GM12878 (cell line): ENCODE results near the gene AP2B1. TPM values are rescaled to one million over a fixed set of nuclear protein-coding genes. Genes with fewer than 3 reads are reported as not detected.

Experiments used
- ATAC-seq: fragments of 200-7000 bp; cut with Tn5 transposase; 3 replicates; pipeline ENCODE4 v1.9.1; 2020; ENCODE audit warnings: mild to moderate bottlenecking, moderate library complexity
- BruUV-seq: library from RNA; stranded (reverse); fragments of 400-500 nt; replicated peaks from 2 replicates; lab custom pipeline; 2021; lab: Mats Ljungman, UMichigan
- CTCF ChIA-PET: fragments of 300-600 bp; sonication (Branson Sonifier 250); formaldehyde crosslinking; extraction: SDS; loops from one replicate; lab custom pipeline; 2021; ENCODE audit warnings: inconsistent platforms; lab: Yijun Ruan, JAX
- POLR2A ChIA-PET: fragments of 350-600 bp; formaldehyde crosslinking; extraction: SDS; loops from one replicate; lab custom pipeline; 2021; ENCODE audit warnings: inconsistent platforms; lab: Charles Lee
- RAD21 ChIA-PET: fragments of 300-600 bp; sonication (Branson Sonifier 250); formaldehyde crosslinking; loops from one replicate; lab custom pipeline; 2023; ENCODE audit warnings: antibody characterized with exemption; ENCODE audit not compliant: unreplicated experiment; lab: Charles Lee
- SMC1A ChIA-PET: fragments of 300-600 bp; sonication (Branson Sonifier 250); formaldehyde crosslinking; loops from one replicate; lab custom pipeline; 2023; ENCODE audit not compliant: unreplicated experiment, uncharacterized antibody; lab: Charles Lee
- DNase-seq: peaks from one replicate; pipeline ENCODE4 v3.0.0-alpha.2; 2011; ENCODE audit warnings: low read depth, low spot score
- FAIRE-seq: peaks from 3 replicates; lab custom pipeline; 2011; peaks lifted over from hg19 to GRCh38; lab: Jason Lieb, UNC
- H2AFZ ChIP-seq: 2 replicates; pipeline ENCODE4 v1.6.0; 2011; ENCODE audit warnings: low read depth, low read length, control low read depth; ENCODE audit not compliant: control insufficient read depth
- H3K27ac ChIP-seq: 2 replicates; pipeline ENCODE4 v1.5.1; 2011; ENCODE audit warnings: control low read depth; ENCODE audit not compliant: control insufficient read depth, insufficient read depth
- H3K27me3 ChIP-seq, 2 experiments: replicated peaks in 1 of 2; 2 replicates each; pipeline versions ENCODE4 v1.6.0 to v1.6.1; 2011; ENCODE audit warnings: low read length in 1 of 2; ENCODE audit not compliant: control insufficient read depth in 2 of 2, insufficient read depth in 2 of 2
- H3K36me3 ChIP-seq, 2 experiments: 2 replicates each; pipeline ENCODE4 v1.5.1; 2011; ENCODE audit warnings: low read length in 1 of 2; ENCODE audit not compliant: control insufficient read depth in 2 of 2, insufficient read depth in 2 of 2
- H3K4me1 ChIP-seq: 2 replicates; pipeline ENCODE4 v1.6.1; 2011; ENCODE audit warnings: mild to moderate bottlenecking, low read length, moderate library complexity, mixed read lengths; ENCODE audit not compliant: control insufficient read depth, insufficient read depth
- H3K4me2 ChIP-seq: 2 replicates; pipeline ENCODE4 v1.6.0; 2011; ENCODE audit warnings: control low read depth; ENCODE audit not compliant: control insufficient read depth, insufficient read depth
- H3K4me3 ChIP-seq: fragments of 200-600 bp; sonication (generic); 2 replicates; pipeline ENCODE4 v1.5.1; 2016
- H3K79me2 ChIP-seq: 2 replicates; pipeline ENCODE4 v1.6.0; 2011; ENCODE audit warnings: low read length; ENCODE audit not compliant: control insufficient read depth, insufficient read depth
- H3K9ac ChIP-seq: 2 replicates; pipeline ENCODE4 v1.8.0; 2011; ENCODE audit warnings: low read length, control low read depth, mixed read lengths; ENCODE audit not compliant: control insufficient read depth, insufficient read depth
- H3K9me3 ChIP-seq: replicated peaks from 3 replicates; pipeline ENCODE4 v1.5.1; 2011; ENCODE audit warnings: mild to moderate bottlenecking, low read length; ENCODE audit not compliant: control insufficient read depth, insufficient read depth
- H4K20me1 ChIP-seq: 2 replicates; pipeline ENCODE4 v1.6.0; 2011; ENCODE audit not compliant: control insufficient read depth, insufficient read depth
- CREB1 ChIP-seq: IDR thresholded peaks from 2 replicates; pipeline ENCODE4 v1.6.1; 2012; ENCODE audit warnings: low read depth, mild to moderate bottlenecking, inconsistent platforms
- ESRRA ChIP-seq: IDR thresholded peaks from 2 replicates; pipeline ENCODE4 v1.6.1; 2012; ENCODE audit warnings: mild to moderate bottlenecking, low read length, improper control_type of control experiment
- FOXK2 ChIP-seq: fragments of 450-650 bp; IDR thresholded peaks from 2 replicates; pipeline ENCODE4 v1.6.1; 2017; ENCODE audit warnings: mild to moderate bottlenecking, moderate library complexity
- IKZF2 ChIP-seq, 2 experiments: fragments of 450-650 bp; IDR thresholded peaks; 2 replicates each; pipeline ENCODE4 v1.6.1; 2017; ENCODE audit warnings: mild to moderate bottlenecking in 2 of 2, moderate library complexity in 2 of 2
- NBN ChIP-seq: fragments of 450-650 bp; IDR thresholded peaks from 2 replicates; pipeline ENCODE4 v1.6.1; 2016
- NFXL1 ChIP-seq: fragments of 450-650 bp; IDR thresholded peaks from 2 replicates; pipeline ENCODE4 v1.6.1; 2017; ENCODE audit warnings: antibody characterized with exemption, mild to moderate bottlenecking, borderline replicate concordance
- POLR2A ChIP-seq: IDR thresholded peaks from 2 replicates; pipeline ENCODE4 v1.6.1; 2011; ENCODE audit warnings: low read depth, mild to moderate bottlenecking, low read length
- POU2F2 ChIP-seq: IDR thresholded peaks from 3 replicates; pipeline ENCODE4 v1.6.1; 2011; ENCODE audit warnings: low read depth, mild to moderate bottlenecking, low read length, borderline replicate concordance
- SRF ChIP-seq, 2 experiments: IDR thresholded peaks; 2 replicates each; pipeline ENCODE4 v1.6.1; 2011; ENCODE audit warnings: low read depth in 2 of 2, low read length in 2 of 2, mild to moderate bottlenecking in 1 of 2, moderate library complexity in 1 of 2
- TCF7 ChIP-seq: IDR thresholded peaks from 2 replicates; pipeline ENCODE4 v1.6.1; 2014; ENCODE audit warnings: antibody characterized with exemption, borderline replicate concordance
- ZNF622 ChIP-seq: fragments of 450-650 bp; IDR thresholded peaks from 2 replicates; pipeline ENCODE4 v1.6.1; 2017; ENCODE audit warnings: mild to moderate bottlenecking, inconsistent platforms
- WGBS: methylation state at CpG from one replicate; pipeline ENCODE4 v1.1.6; 2016; ENCODE audit warnings: low lambda C conversion rate; ENCODE audit not compliant: insufficient replicate concordance, insufficient coverage; ENCODE audit errors: missing lambda C conversion rate; 5-methylcytosine and 5-hydroxymethylcytosine counted together
- in situ Hi-C: fragments of 300-500 bp; cut with MboI; formaldehyde crosslinking; loops from 9 replicates; pipeline ENCODE4 v1.14.3; 2018; ENCODE audit warnings: mixed read lengths
- intact Hi-C: fragments of 100-400 bp; cut with micrococcal nuclease; formaldehyde crosslinking; loops from one replicate; pipeline ENCODE4 v1.14.2; 2022; ENCODE audit not compliant: unreplicated experiment
- polyA plus RNA-seq, 11 experiments: library from polyadenylated mRNA; depleted of rRNA in 4 of 11; unstranded in 6 of 11; stranded (reverse) in 5 of 11; fragments of >200 nt; fragmentation: Nextera tagmentation in 4 of 11; fragmentation: Illumina TruSeq in 1 of 11; extraction: Ambion mirVana in 4 of 11; extraction: Trizol in 1 of 11; gene quantifications; 1 replicate in 1 of 11; 2 replicates in 10 of 11; pipeline versions ENCODE4 v1.2.1 to v1.2.3, GENCODE V29; 2011 to 2016; ENCODE audit warnings: inconsistent platforms in 2 of 11, missing spikeins in 2 of 11, low read depth in 1 of 11
- total RNA-seq, 4 experiments: library from RNA; depleted of rRNA in 3 of 4; stranded (reverse); fragments of >200 nt in 3 of 4; fragmentation: Illumina TruSeq in 1 of 4; extraction: Trizol in 1 of 4; gene quantifications; 2 replicates each; pipeline versions ENCODE4 v1.2.1 to v1.2.3, GENCODE V29; 2013 to 2021
- TF ChIP-seq, protein P1 (sequence below): fragments of 450-650 bp; conservative IDR thresholded peaks from 2 replicates; pipeline ENCODE4 v1.6.1; 2017; ENCODE audit warnings: mild to moderate bottlenecking, moderate library complexity

AP2B1 gene
- total and polyA plus RNA-seq, 10 of the 15 experiments (the other 5 are each of a cell fraction or from before 2014, with no cell fraction given), result 18.6 to 112 (median 53.9) TPM

GRCh38 chr17:35578929-35579432, 8.1 kb upstream of the AP2B1 start:
- peak overlapping the region; percentile 93 for H3K27ac ChIP-seq
- TF ChIP-seq ZNF622 (no peak), NBN (0 out of 2 replicates have a peak, but pooled peaks have one; percentile 2)
- peak overlapping the region; percentile 78 for H3K4me2 ChIP-seq
- no peaks in the 10 kb centered on the region for H3K9me3 ChIP-seq
- BruUV-seq, result TSS peak; percentile 86
- H2AFZ ChIP-seq, result peak overlapping the region; percentile 89
- peaks cover 11% of the 10 kb centered on the region for H3K4me1 ChIP-seq
- DNase-seq (no peak), FAIRE-seq (no peak), ATAC-seq (peak; percentile 48)
- CTCF ChIA-PET, result interaction anchor here (0.6 to 2.9 kb wide), 12 partner anchors 8 to 584 kb away, joined by 3 to 21 read pairs (median 6); partner anchors contain the start of genes AP2B1 and SLFN12L
- H3K79me2 ChIP-seq, result peaks cover 3% of the 10 kb centered on the region
- SMC1A ChIA-PET, result interaction anchor here (0.7 to 2.6 kb wide), 15 partner anchors 8 to 266 kb away, joined by 3 to 23 read pairs (median 4); partner anchors contain the start of genes AP2B1 and SLFN12L
- intact Hi-C loops (no loop called here), in situ Hi-C loops (no loop called here)
- H3K9ac ChIP-seq, result peak overlapping the region; percentile 100
- no peaks in the 10 kb centered on the region for H3K36me3 ChIP-seq
- RAD21 ChIA-PET, result interaction anchor here (0.8 to 4.2 kb wide), 9 partner anchors 8 to 266 kb away, joined by 3 to 35 read pairs (median 5); partner anchors contain the start of genes AP2B1 and SLFN12L
- WGBS, result 2% methylated on average over 11 of the region's 11 CpGs
- H4K20me1 ChIP-seq, result no peaks in the 10 kb centered on the region
- H3K4me3 ChIP-seq, result peak overlapping the region; percentile 83
- no peaks in the 10 kb centered on the region for H3K27me3 ChIP-seq
- POLR2A ChIA-PET, result interaction anchor here (0.6 to 4.3 kb wide), 8 partner anchors 8 to 230 kb away, joined by 3 to 62 read pairs (median 6); partner anchors contain the start of genes AP2B1, SLFN12L, SLFN13 and TAF15

- Histone ChIP-seq H3K79me2 (peaks cover 20% of the 10 kb centered on the region), H3K4me3 (no peak overlapping the region), H3K9me3 (no peaks in the 10 kb centered on the region), H3K9ac (no peak overlapping the region), H4K20me1 (no peaks in the 10 kb centered on the region), H3K27me3 (no peaks in the 10 kb centered on the region), H3K36me3 (no peaks in the 10 kb centered on the region), H3K4me2 (no peak overlapping the region), H2AFZ (no peak overlapping the region), H3K4me1 (peaks cover 14% of the 10 kb centered on the region), H3K27ac (no peak overlapping the region)
- no peak for TF ChIP-seq POLR2A
- no peak for TF ChIP-seq TCF7
- TF ChIP-seq NFXL1, result no peak
- no peak for TF ChIP-seq ESRRA
- TF ChIP-seq POU2F2, result no peak
- TF ChIP-seq IKZF2 (IDR thresholded peaks at IDR 0.05), result no peak
- TF ChIP-seq, protein P1, sequence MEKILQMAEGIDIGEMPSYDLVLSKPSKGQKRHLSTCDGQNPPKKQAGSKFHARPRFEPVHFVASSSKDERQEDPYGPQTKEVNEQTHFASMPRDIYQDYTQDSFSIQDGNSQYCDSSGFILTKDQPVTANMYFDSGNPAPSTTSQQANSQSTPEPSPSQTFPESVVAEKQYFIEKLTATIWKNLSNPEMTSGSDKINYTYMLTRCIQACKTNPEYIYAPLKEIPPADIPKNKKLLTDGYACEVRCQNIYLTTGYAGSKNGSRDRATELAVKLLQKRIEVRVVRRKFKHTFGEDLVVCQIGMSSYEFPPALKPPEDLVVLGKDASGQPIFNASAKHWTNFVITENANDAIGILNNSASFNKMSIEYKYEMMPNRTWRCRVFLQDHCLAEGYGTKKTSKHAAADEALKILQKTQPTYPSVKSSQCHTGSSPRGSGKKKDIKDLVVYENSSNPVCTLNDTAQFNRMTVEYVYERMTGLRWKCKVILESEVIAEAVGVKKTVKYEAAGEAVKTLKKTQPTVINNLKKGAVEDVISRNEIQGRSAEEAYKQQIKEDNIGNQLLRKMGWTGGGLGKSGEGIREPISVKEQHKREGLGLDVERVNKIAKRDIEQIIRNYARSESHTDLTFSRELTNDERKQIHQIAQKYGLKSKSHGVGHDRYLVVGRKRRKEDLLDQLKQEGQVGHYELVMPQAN, result no peak
- no peak for TF ChIP-seq CREB1
- no peak for TF ChIP-seq FOXK2
- no peak for TF ChIP-seq SRF (IDR thresholded peaks at IDR 0.05; ENCODE audit: low read depth in 2 of 2, low read length in 2 of 2)
- no peak for DNase-seq
- POLR2A ChIA-PET, result no interaction called here
- FAIRE-seq, result no peak
- in situ Hi-C loops, result no loop called here
- CTCF ChIA-PET, result no interaction called here
- SMC1A ChIA-PET, result no interaction called here
- 57% methylated on average over 1 of the region's 1 CpG for WGBS
- RAD21 ChIA-PET, result no interaction called here
- no TSS peak for BruUV-seq
- intact Hi-C loops, result no loop called here
- ATAC-seq, result no peak
These were observed 3.1 kb upstream of the AP2B1 start for GRCh38 chr17:35584061-35584460.
